ENCODE measurements around the gene SKA3.
"Not testable (repeated sequence)": the region's sequence is repeated elsewhere in the genome, so short reads cannot be mapped to it uniquely, and the experiment has no call there.

SKA3 gene

GRCh38 chr13:21176215-21176981 is at the start of gene SKA3, which contains the start of gene MRPL57:
TSS of gene SKA3 (minus strand) at chr13:21176552. CDS start at chr13:21176477, 75 bp downstream.
TSS of gene MRPL57 (plus strand) at chr13:21176658. CDS start at chr13:21176917, 259 bp downstream.
- DNase-seq, result peak; percentile 97
- Histone ChIP-seq H3K36me3 (peaks cover 26% of the 10 kb centered on the region), H3K27me3 (ENCODE audit: insufficient read depth, low read depth, severe bottlenecking) (no peaks in the 10 kb centered on the region), H3K27ac (peak within 1 kb of the TSS; percentile 94), H3K4me3 (ENCODE audit: low read depth, low read length) (peak within 1 kb of the TSS; percentile 78), H3K9me3 (ENCODE audit: severe bottlenecking) (no peaks in the 10 kb centered on the region)
- TF ChIP-seq CTCF (IDR thresholded peaks at IDR 0.05; ENCODE audit: low read depth, low read length), result no peak

GRCh38 chr13:21225082-21225481 is 48.7 kb upstream of the SKA3 start:
- Histone ChIP-seq H3K27me3 (ENCODE audit: insufficient read depth, low read depth, severe bottlenecking) (no peaks in the 10 kb centered on the region), H3K4me3 (ENCODE audit: low read depth, low read length) (no peak overlapping the region), H3K9me3 (ENCODE audit: severe bottlenecking) (peaks cover 4% of the 10 kb centered on the region), H3K27ac (no peak overlapping the region), H3K36me3 (no peaks in the 10 kb centered on the region)
- no peak for TF ChIP-seq CTCF (IDR thresholded peaks at IDR 0.05; ENCODE audit: low read depth, low read length)
- DNase-seq, result no peak

GRCh38 chr13:21221268-21221667 is 44.9 kb upstream of the SKA3 start:
- Histone ChIP-seq H3K36me3 (no peaks in the 10 kb centered on the region), H3K27ac (no peak overlapping the region), H3K9me3 (ENCODE audit: severe bottlenecking) (peaks cover 4% of the 10 kb centered on the region), H3K4me3 (ENCODE audit: low read depth, low read length) (no peak overlapping the region), H3K27me3 (ENCODE audit: insufficient read depth, low read depth, severe bottlenecking) (no peaks in the 10 kb centered on the region)
- no peak for DNase-seq
- no peak for TF ChIP-seq CTCF (IDR thresholded peaks at IDR 0.05; ENCODE audit: low read depth, low read length)

GRCh38 chr13:21219716-21220115 is 43.4 kb upstream of the SKA3 start:
- not testable (repeated sequence) for H3K4me3 ChIP-seq (ENCODE audit: low read depth, low read length); H3K27ac ChIP-seq; H3K9me3 ChIP-seq (ENCODE audit: severe bottlenecking); H3K36me3 ChIP-seq; H3K27me3 ChIP-seq (ENCODE audit: insufficient read depth, low read depth, severe bottlenecking); DNase-seq

- H3K36me3 ChIP-seq, result no peaks in the 10 kb centered on the region
- TF ChIP-seq CTCF (IDR thresholded peaks at IDR 0.05; ENCODE audit: low read depth, low read length), result no peak
- no peak for DNase-seq
- no peak overlapping the region for H3K4me3 ChIP-seq (ENCODE audit: low read depth, low read length)
- peaks cover 4% of the 10 kb centered on the region for H3K9me3 ChIP-seq (ENCODE audit: severe bottlenecking)
- no peak overlapping the region for H3K27ac ChIP-seq
- no peaks in the 10 kb centered on the region for H3K27me3 ChIP-seq (ENCODE audit: insufficient read depth, low read depth, severe bottlenecking)
Observed at GRCh38 chr13:21219036-21219381, 42.7 kb upstream of the SKA3 start.

GRCh38 chr13:21218351-21219035 is 42.1 kb upstream of the SKA3 start:
- peaks cover 4% of the 10 kb centered on the region for H3K9me3 ChIP-seq (ENCODE audit: severe bottlenecking)
- no peak overlapping the region for H3K4me3 ChIP-seq (ENCODE audit: low read depth, low read length)
- no peak for DNase-seq
- H3K27me3 ChIP-seq (ENCODE audit: insufficient read depth, low read depth, severe bottlenecking), result no peaks in the 10 kb centered on the region
- no peak for TF ChIP-seq CTCF (IDR thresholded peaks at IDR 0.05; ENCODE audit: low read depth, low read length)
- H3K27ac ChIP-seq, result no peak overlapping the region
- no peaks in the 10 kb centered on the region for H3K36me3 ChIP-seq

Measured in WERI-Rb-1 (cell line).